ENCODE measurements around the gene EXD3. TPM values are rescaled to one million over a fixed set of nuclear protein-coding genes. Genes with fewer than 3 reads are reported as not detected.

Gene EXD3
- polyA plus RNA-seq, 3 donors: 16.0 to 25.3 (median 25.2) TPM

DNA sequence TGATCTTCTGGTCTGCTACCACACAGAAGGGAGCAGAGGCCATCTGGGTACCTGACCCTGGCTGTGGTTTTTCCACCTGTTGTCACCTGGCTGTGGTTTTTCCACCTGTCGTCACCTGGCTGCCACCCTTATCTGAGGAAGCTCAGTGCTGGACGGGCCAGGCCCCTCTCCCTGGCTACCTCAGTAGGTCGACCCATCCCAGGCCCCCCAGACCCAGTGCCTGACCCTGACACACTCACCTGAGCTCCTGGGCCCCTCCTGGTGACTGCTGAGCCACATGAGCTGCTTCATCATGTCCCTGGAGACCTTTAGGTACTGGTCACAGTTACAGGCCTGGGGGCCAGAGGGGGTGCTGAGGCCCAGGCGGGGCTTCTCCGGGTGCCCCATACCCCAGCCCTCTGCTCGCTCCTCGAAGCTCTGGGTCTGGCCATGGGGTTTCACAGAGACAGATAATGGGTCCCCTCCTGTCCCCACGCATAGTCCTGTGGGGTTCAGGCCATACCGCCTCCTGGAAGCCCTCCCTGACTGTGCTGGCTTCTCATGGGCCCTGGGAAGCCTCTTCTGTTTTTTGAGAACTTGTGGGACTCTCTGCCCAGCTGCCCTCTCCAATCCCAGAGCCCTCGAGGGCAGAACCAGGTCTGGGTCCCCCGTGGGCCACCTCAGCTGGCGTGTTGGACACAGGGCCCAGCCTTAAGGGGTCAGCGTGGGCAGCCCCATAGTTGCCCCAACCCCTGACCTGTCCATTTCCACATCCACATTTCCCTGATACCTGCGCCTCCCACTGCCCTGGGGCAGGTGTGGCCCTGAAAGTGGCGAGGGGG is 113.4 kb downstream of the EXD3 start:
- no peak for DNase-seq

DNA sequence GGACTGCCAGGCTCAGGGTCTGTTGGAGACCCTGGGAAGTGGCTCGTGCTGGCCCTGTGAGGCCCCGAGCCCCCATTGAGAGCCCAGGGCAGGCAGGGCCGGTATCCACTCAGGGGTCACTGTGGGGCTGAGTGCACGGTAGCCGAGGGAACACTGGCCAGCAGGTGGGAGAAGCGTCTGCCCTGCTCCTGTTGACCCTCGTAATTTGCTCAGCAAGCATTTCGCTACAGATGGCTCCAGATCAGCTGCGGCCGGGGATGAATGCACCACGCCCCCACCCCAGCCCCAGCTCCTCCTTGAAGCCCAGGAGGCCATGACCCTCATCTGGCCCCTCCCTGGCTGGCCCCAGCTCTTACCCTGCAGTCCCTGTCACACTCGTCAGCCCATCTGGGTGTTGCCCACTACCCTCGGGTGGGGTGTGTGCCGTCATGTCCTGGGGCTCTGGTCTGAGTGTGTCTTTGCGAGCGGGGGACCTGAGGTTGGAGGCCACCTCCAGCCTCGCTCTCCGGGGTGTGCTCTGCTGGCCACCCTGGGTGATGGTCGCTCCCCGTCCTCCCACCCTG is 114.8 kb downstream of the EXD3 start:
- DNase-seq: no peak

DNA sequence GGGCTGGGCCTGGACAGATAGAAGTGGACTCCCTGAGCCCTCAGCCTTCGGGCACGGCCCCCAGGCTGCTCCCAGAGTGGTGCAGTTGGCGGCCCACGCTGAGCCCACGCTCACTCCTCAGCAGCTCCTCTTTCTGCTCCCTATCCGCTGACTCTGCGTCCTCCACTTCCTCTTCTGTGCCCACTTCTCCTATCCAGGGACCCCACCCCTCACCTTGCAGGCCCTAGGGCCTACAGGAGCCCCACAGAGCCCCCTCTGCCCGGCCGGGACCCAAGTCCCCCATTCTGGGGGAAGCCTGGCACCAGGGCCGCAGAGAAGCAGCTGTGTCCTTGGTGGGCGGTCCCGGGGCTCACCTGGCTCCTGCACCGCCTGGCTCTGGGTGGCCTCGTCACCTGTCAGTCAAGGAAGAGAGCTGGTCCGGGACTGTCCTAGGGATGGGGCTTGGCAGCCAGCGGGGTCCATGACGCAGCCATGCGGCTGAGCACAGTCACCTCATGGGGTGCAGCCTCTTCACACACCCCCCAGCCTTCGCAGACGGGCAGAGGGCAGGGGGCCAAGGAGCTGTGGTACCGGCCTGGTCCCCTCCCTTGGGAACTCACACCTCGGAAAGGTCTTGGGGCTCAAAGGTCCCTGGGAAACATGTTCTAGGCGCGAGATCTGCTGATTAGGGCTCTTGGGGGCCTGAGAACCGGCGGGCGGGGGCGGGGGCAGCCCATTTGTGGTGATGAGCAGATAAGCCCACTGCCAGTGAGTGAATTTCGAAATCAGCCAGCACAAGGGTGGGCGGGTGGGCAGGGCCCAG is 115.5 kb downstream of the EXD3 start:
- no peak for DNase-seq

- DNase-seq: no peak
Measured at GRCh38 chr9:137306850-137307254, 116.1 kb downstream of the EXD3 start.

- DNase-seq: no peak
Measured at GRCh38 chr9:137306066-137306849, 116.7 kb downstream of the EXD3 start.

GRCh38 chr9:137305798-137306065 is 117.2 kb downstream of the EXD3 start:
- DNase-seq: no peak

DNA sequence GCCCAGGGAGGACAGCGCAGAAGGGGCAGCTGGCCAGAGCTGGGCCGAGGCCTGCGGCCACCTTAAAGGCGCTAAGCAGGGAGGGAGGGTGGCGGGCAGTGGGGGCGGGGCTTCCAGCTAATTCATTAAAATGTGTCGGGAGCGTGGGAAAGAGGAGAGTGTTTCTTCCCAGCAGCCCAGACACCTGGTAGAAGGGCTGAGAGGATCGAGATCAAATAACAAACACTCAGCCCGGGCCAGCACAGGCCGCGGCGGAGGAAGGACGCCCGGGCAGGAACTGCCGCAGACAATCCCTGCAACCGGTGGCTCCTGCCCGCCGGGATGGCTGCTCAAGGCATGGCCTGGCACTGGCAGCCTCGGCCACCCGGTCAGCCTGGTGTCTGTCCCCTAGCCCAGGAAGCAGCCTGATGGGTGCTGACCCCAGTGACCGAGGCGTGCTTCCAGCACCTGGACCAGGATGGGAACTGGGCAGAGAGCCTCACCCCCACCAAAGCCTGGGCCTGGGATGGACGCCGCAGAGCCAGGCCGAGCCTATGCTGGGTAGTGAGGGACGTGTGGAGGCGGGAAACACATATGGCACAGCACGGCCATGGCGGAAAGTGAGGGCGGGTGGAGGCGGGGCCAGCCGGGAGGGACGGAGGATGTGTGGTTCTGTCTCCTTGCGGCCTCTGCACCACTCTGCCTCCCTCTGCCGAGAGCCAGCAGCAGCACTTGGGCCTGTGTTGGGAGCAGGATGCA is 117.7 kb downstream of the EXD3 start:
- DNase-seq: no peak

DNA sequence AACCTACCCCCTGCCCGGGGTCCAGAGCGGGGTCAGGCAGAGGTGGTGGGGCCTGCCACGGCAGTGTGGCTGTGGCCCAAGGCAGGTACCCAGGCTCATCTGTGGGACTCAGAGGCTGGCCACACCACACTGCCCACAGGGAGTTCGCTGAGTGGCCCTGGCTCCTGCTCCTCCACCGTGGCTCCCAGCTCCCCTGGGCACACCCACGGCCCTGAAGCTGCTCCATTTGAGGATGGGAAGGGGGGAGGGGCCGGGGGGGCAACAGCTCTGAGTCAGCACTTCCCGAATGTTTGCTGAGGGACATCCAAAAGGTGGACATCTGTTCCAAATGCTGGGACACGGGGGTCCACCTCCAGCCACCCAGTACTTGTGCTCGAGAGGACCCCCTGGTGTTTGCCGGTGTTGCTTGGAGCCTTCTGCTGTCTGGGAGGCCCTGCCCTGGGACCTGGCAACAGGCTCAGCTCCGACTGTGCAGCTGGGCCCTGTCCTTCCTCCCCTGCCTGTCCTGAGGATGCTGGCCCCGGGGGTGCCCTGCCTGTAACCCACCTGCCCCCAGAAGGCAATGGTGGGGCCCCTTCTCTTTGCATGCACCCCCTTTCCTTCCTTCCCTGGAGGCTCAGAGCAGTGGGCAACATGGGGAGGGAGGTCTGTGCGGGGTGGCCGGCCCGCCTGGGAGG is 118.4 kb downstream of the EXD3 start:
- no peak for DNase-seq

DNA sequence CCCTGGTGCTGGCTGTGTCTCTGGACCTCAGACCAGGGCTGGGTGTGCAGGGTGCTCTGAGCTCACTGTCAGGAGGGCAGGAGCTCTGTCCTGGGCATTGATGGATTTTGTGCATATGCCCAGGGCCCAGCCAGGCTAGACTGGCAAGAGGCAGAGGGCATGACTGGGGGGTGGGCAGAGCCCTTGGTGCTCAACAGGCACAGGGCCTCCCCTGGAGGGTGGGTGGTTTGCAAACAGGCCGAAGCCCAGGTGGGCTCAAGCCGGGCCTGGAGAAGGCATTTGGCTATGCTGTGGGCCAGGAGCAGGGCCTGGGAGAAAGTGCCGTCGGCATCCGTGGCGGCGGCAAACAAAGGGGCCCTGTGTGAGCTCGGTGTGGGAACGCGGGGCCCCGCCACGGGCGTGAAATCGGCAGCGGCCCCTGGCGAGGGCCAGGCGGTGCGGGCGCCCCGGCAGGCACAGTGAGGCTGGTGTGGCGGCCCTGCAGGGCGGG is 119.0 kb downstream of the EXD3 start:
- no peak for DNase-seq

GRCh38 chr9:137303151-137303892 is 119.6 kb downstream of the EXD3 start:
- no peak for DNase-seq

DNA sequence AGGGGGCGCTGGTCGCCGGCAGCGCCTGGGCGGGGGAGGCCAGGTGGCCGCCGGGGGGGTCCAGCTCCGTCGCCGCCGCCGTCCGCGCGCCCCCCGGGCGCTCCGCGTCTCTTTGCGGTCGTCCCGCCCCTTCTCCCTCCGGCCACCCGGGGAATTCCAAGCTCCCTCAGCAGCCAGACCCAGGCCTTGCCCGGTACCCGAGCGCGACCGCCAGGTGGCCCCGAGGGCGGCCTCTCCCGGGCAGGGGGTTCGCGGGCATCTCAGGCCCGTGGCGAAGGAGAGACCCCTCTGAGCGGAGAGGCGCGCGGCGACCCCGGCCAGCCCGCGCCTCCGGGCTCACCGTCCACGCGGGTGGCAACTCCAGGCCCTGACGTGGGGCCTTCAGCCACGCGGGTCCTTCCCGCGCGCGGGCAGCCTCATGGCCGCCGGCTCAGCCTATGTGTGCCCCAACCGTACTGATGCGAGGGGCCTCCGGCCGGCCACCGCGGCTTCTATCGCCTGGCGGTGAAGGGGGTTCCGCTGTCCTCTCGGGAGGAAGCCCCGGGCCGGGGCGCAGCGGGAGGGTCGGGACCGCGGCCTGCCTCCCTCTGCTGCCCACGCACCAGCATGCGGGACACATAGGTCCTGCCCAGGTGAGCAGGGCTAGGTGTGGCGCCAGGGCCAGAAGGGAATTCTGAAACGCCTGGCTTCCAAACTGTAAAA is 120.4 kb downstream of the EXD3 start:
- no peak for DNase-seq

GRCh38 chr9:137302118-137302448 is 120.9 kb downstream of the EXD3 start, which contains the start of gene NRARP:
Gene NRARP (minus strand): TSS chr9:137302271. CDS start chr9:137301928, 343 bp downstream.
- no peak for DNase-seq

DNA sequence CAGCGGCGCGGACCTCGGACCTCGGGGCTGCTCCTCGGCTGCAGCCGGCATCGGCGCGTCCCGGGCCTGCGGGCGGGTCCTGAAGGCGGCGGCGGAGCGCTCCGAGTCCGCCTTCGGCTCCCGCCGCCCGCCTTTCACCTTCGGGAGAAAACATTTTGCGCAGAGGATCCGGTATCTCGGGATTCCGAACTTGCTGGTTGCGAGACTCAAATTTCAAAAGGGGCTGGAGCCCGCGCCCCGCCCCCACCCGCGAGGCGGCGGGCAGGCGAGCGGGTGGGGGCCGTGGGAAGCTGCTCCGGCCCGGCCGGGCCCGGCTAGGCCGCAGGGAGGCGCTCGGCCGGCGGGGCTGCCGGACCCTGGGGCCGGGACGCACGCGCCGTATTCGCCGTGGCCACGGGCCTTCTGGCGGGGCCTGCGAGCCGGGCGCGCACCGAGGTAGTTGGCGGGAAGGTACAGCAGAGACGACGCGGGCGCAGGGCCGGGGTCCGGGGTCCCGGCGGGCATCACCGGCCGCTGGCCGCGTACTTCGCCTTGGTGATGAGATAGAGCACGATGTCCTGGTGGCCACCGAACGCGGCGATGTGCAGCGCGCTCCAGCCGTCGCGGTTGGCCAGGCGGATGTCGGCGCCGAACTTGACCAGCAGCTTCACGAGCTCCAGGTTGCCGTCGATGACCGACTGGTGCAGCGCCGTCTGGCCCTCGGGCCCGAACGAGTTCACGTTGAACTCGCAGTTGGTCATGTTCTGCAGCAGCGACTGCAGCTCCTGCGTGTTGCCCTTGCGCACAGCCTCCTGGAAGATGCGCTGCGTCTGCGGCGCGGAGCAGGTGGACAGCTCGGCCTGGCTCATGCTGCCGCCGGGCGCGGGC is 121.6 kb downstream of the EXD3 start:
- DNase-seq: no peak

DNA sequence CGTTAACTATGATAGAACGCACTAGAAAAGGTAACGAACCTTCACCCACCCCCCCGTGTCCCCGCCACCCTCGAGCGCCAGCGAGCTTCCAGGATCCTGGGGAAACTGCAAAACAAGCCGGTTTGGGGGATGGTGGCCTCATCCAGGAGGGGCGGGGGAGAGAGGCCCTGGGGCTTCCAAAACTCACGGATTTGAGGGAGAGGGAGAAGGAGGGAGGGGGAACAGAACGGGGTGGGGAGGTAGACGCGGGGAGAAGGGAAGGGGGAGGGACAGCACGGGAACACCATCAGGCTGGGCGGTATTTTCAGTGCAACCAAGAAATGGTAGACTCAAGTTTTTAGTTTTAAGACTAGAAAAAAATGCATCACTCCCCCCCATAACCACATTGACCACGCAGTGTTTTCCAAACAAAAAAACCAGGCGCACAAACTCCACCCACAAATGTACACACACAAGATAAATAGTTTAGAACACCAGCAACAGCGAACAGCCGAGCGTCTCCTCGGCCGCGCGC is 122.3 kb downstream of the EXD3 start:
- DNase-seq: no peak

GRCh38 chr9:137299938-137300337 is 123.0 kb downstream of the EXD3 start:
- no peak for DNase-seq

- no peak for DNase-seq
Measured at GRCh38 chr9:137299203-137299565, 123.8 kb downstream of the EXD3 start.

GRCh38 chr9:137298401-137299202 is 124.4 kb downstream of the EXD3 start:
- no peak for DNase-seq

Data from renal pelvis (tissue), 4 donors.